SK-N-SH (cell line): ENCODE measurements around the gene PFKFB3. TPM values are rescaled to one million over a fixed set of nuclear protein-coding genes. Genes with fewer than 3 reads are reported as not detected.
"Not testable (repeated sequence)": the region's sequence is repeated elsewhere in the genome, so short reads cannot be mapped to it uniquely, and the experiment has no call there.

Experiments used
- CTCF ChIA-PET: fragments of 300-600, 350-600 bp; formaldehyde crosslinking; extraction: SDS; loops from one replicate; lab custom pipeline; 2021; lab: Yijun Ruan, JAX
- POLR2A ChIA-PET: fragments of 350-600 bp; sonication (Branson Sonifier 250); formaldehyde crosslinking; extraction: SDS; loops from one replicate; lab custom pipeline; 2020; ENCODE audit warnings: antibody characterized with exemption, inconsistent platforms; lab: Yijun Ruan, JAX
- DNase-seq: peaks from one replicate; pipeline ENCODE4 v3.0.0; 2012
- H2AFZ ChIP-seq: fragments of 200-600 bp; sonication (generic); 2 replicates; pipeline ENCODE4 v1.8.1; 2016; ENCODE audit warnings: antibody characterized with exemption, mild to moderate bottlenecking, low read depth
- H3F3A ChIP-seq: fragments of 200-600 bp; sonication (generic); replicated peaks from 2 replicates; pipeline ENCODE3; 2016; ENCODE audit warnings: antibody characterized with exemption, mild to moderate bottlenecking; ENCODE audit not compliant: insufficient read depth
- H3K27ac ChIP-seq, 2 experiments: fragments of 200-500 bp in 1 of 2; fragments of 200-600 bp in 1 of 2; sonication (Bioruptor generic) in 1 of 2; sonication (generic), shearing (Covaris generic) in 1 of 2; 2 replicates each; pipeline versions ENCODE4 v1.5.1 to v1.6.1; 2014 to 2016; ENCODE audit warnings: low read depth in 2 of 2, inconsistent platforms in 1 of 2, low read length in 1 of 2, mild to moderate bottlenecking in 1 of 2, mixed read lengths in 1 of 2
- H3K27me3 ChIP-seq: fragments of 200-600 bp; sonication (generic), shearing (Covaris generic); 2 replicates; pipeline ENCODE4 v1.6.1; 2016; ENCODE audit warnings: mixed run types; ENCODE audit not compliant: insufficient read depth
- H3K36me3 ChIP-seq, 2 experiments: fragments of 200-500 bp in 1 of 2; fragments of 200-600 bp in 1 of 2; sonication (Bioruptor generic) in 1 of 2; sonication (generic) in 1 of 2; replicated peaks in 1 of 2; 2 replicates each; pipeline versions ENCODE3 to v1.5.1; 2014 to 2016; ENCODE audit warnings: low read length in 1 of 2, mild to moderate bottlenecking in 1 of 2; ENCODE audit not compliant: insufficient read depth in 2 of 2, control insufficient read depth in 1 of 2
- H3K4me1 ChIP-seq, 2 experiments: fragments of 200-500 bp in 1 of 2; fragments of 200-600 bp in 1 of 2; sonication (Bioruptor generic) in 1 of 2; sonication (generic), shearing (Covaris generic) in 1 of 2; 2 replicates each; pipeline versions ENCODE4 v1.5.1 to v1.6.1; 2014 to 2016; ENCODE audit warnings: low read depth in 1 of 2, low read length in 1 of 2, mixed run types in 1 of 2; ENCODE audit not compliant: insufficient read depth in 2 of 2, control insufficient read depth in 1 of 2
- H3K4me2 ChIP-seq: fragments of 200-600 bp; sonication (generic), shearing (Covaris generic); 2 replicates; pipeline ENCODE4 v1.6.1; 2017; ENCODE audit warnings: mixed run types
- H3K4me3 ChIP-seq, 2 experiments: fragments of 200-500 bp in 1 of 2; fragments of 200-600 bp in 1 of 2; sonication (Bioruptor generic) in 1 of 2; sonication (generic), shearing (Covaris generic) in 1 of 2; 2 replicates each; pipeline versions ENCODE4 v1.5.1 to v1.8.1; 2014 to 2016; ENCODE audit warnings: low read depth in 2 of 2, inconsistent platforms in 1 of 2, low read length in 1 of 2, mild to moderate bottlenecking in 1 of 2, mixed read lengths in 1 of 2, moderate library complexity in 1 of 2
- H3K79me2 ChIP-seq: fragments of 200-600 bp; sonication (generic); 2 replicates; pipeline ENCODE4 v1.8.1; 2017; ENCODE audit warnings: mild to moderate bottlenecking; ENCODE audit not compliant: insufficient read depth
- H3K9ac ChIP-seq: fragments of 200-600 bp; sonication (generic); 2 replicates; pipeline ENCODE4 v1.6.1; 2017; ENCODE audit warnings: mixed run types
- H3K9me2 ChIP-seq: fragments of 200-600 bp; sonication (generic); 2 replicates; pipeline ENCODE4 v1.6.1; 2017; ENCODE audit warnings: mixed run types
- H3K9me3 ChIP-seq: fragments of 200-600 bp; sonication (generic); 2 replicates; pipeline ENCODE4 v1.6.1; 2017; ENCODE audit warnings: mixed run types, mild to moderate bottlenecking, moderate library complexity
- H4K20me1 ChIP-seq: fragments of 200-600 bp; sonication (generic); 2 replicates; pipeline ENCODE4 v1.6.1; 2017; ENCODE audit warnings: mild to moderate bottlenecking, mixed run types; ENCODE audit not compliant: insufficient read depth
- EP300 ChIP-seq, 2 experiments: IDR thresholded peaks; 2 replicates each; pipeline versions ENCODE4 v1.4.0 to v1.6.1; 2012; ENCODE audit warnings: borderline replicate concordance in 1 of 2, low read depth in 1 of 2, low read length in 1 of 2
- FOSL2 ChIP-seq: IDR thresholded peaks from 2 replicates; pipeline ENCODE4 v1.4.0; 2012; ENCODE audit warnings: low read depth, mild to moderate bottlenecking, moderate library complexity, borderline replicate concordance
- JUND ChIP-seq: IDR thresholded peaks from 2 replicates; pipeline ENCODE4 v1.4.0; 2012
- NFIC ChIP-seq: IDR thresholded peaks from 2 replicates; pipeline ENCODE4 v1.4.0; 2012; ENCODE audit warnings: borderline replicate concordance
- POLR2AphosphoS5 ChIP-seq: IDR thresholded peaks from 2 replicates; pipeline ENCODE4 v1.6.1; 2012; ENCODE audit warnings: low read depth, low read length
- RXRA ChIP-seq: IDR thresholded peaks from 2 replicates; pipeline ENCODE4 v1.4.0; 2012; ENCODE audit warnings: low read depth, mild to moderate bottlenecking, borderline replicate concordance
- SIN3A ChIP-seq: IDR thresholded peaks from 2 replicates; pipeline ENCODE4 v1.6.1; 2012; ENCODE audit warnings: low read depth, mild to moderate bottlenecking, low read length, moderate library complexity, borderline replicate concordance
- SMC3 ChIP-seq: IDR thresholded peaks from 2 replicates; pipeline ENCODE4 v1.6.1; 2012; ENCODE audit warnings: low read depth, low read length, improper control_type of control experiment
- TAF1 ChIP-seq: IDR thresholded peaks from 2 replicates; pipeline ENCODE4 v1.6.1; 2012; ENCODE audit warnings: low read depth, mild to moderate bottlenecking, low read length, moderate library complexity, borderline replicate concordance
- TCF12 ChIP-seq: IDR thresholded peaks from 2 replicates; pipeline ENCODE4 v1.4.0; 2012
- WGBS: methylation state at CpG from one replicate; pipeline ENCODE4 v1.1.6; 2017; ENCODE audit warnings: low lambda C conversion rate; 5-methylcytosine and 5-hydroxymethylcytosine counted together
- polyA plus RNA-seq, 3 experiments: library from polyadenylated mRNA; depleted of rRNA; stranded (reverse); fragments of >200 nt; gene quantifications; 2 replicates each; pipeline ENCODE4 v1.2.3, GENCODE V29; 2012

Gene PFKFB3
- polyA plus RNA-seq, 1 of the 3 experiments (the other 2 are of a cell fraction), result 59.7 TPM

GRCh38 chr10:6195376-6195775 lies 7.4 kb upstream of the PFKFB3 start:
- Histone ChIP-seq H3K27me3 (no peaks in the 10 kb centered on the region), H3K9me3 (no peaks in the 10 kb centered on the region), H3K9ac (no peak overlapping the region), H3K4me1 (peaks cover 0 to 12% of the 10 kb centered on the region in 2 experiments; a peak in 2 of 4 replicates), H3F3A (peaks cover 7% of the 10 kb centered on the region), H3K4me3 (no peak overlapping the region), H4K20me1 (no peaks in the 10 kb centered on the region), H2AFZ (no peak overlapping the region), H3K9me2 (no peaks in the 10 kb centered on the region), H3K79me2 (peaks cover 7% of the 10 kb centered on the region; the same call in 1 of the 2 replicates), H3K36me3 (no peaks in the 10 kb centered on the region), H3K27ac (0 out of 4 replicates have a peak overlapping the region, but pooled peaks of 1 of the 2 experiments have one; percentile 19), H3K4me2 (peak overlapping the region; percentile 69)
- POLR2A ChIA-PET, result no interaction called here
- WGBS, result 62% methylated on average over 5 of the region's 6 CpGs
- CTCF ChIA-PET, result interaction anchor here (4.2 kb wide), 1 partner anchor 206 kb away, joined by 22 read pairs; no protein-coding TSS in a partner anchor
- no peak for DNase-seq
- TF ChIP-seq SMC3 (no peak), SIN3A (no peak), JUND (peak; percentile 48; the same call in 1 of the 2 replicates), POLR2AphosphoS5 (no peak), TAF1 (no peak), EP300 (IDR thresholded peaks at IDR 0.05; ENCODE audit: borderline replicate concordance in 1 of 2, low read depth in 1 of 2, low read length in 1 of 2) (no peak), FOSL2 (peak; percentile 45; the same call in 1 of the 2 replicates), TCF12 (peak; percentile 18; the same call in 1 of the 2 replicates), NFIC (peak; percentile 65), RXRA (no peak)

- ChIA-PET POLR2A (no interaction called here), CTCF (interaction anchor here (4.2 kb wide), 1 partner anchor 206 kb away, joined by 22 read pairs; no protein-coding TSS in a partner anchor)
- no peaks in the 10 kb centered on the region for H3K27me3 ChIP-seq
- H3K27ac ChIP-seq, result no peak overlapping the region
- H3K9ac ChIP-seq, result no peak overlapping the region
- TF ChIP-seq POLR2AphosphoS5, result no peak
- H3F3A ChIP-seq, result peaks cover 7% of the 10 kb centered on the region
- peak overlapping the region; percentile 69 for H3K4me2 ChIP-seq
- peaks cover 3 to 12% of the 10 kb centered on the region in 2 experiments; a peak in 3 of 4 replicates for H3K4me1 ChIP-seq
- peaks cover 7% of the 10 kb centered on the region; the same call in 1 of the 2 replicates for H3K79me2 ChIP-seq
- 89% methylated on average over 9 of the region's 9 CpGs for WGBS
- no peaks in the 10 kb centered on the region for H3K36me3 ChIP-seq
- no peak overlapping the region for H3K4me3 ChIP-seq
- H2AFZ ChIP-seq, result no peak overlapping the region
- H3K9me3 ChIP-seq, result no peaks in the 10 kb centered on the region
- H4K20me1 ChIP-seq, result no peaks in the 10 kb centered on the region
- no peaks in the 10 kb centered on the region for H3K9me2 ChIP-seq
- no peak for DNase-seq
These were observed 6.9 kb upstream of the PFKFB3 start for GRCh38 chr10:6195846-6196245.

GRCh38 chr10:6196524-6196923 lies 6.2 kb upstream of the PFKFB3 start:
- peaks cover 6 to 12% of the 10 kb centered on the region in 2 experiments; a peak in 3 of 4 replicates for H3K4me1 ChIP-seq
- 95% methylated on average over 6 of the region's 6 CpGs for WGBS
- DNase-seq, H3F3A ChIP-seq, H3K27me3 ChIP-seq, H3K9ac ChIP-seq, H3K36me3 ChIP-seq, H3K79me2 ChIP-seq, H2AFZ ChIP-seq, H3K4me3 ChIP-seq, H3K27ac ChIP-seq, H3K9me3 ChIP-seq, POLR2A ChIA-PET, H3K4me2 ChIP-seq, H4K20me1 ChIP-seq, H3K9me2 ChIP-seq: not testable (repeated sequence)
- CTCF ChIA-PET, result interaction anchor here (1.0 to 4.2 kb wide), 2 partner anchors 205 to 210 kb away, joined by 4 to 22 read pairs; no protein-coding TSS in a partner anchor
